GM12892 (cell line): Measurements from ENCODE around the gene MAGEA9.
"Not testable (repeated sequence)": the region's sequence is repeated elsewhere in the genome, so short reads cannot be mapped to it uniquely, and the experiment has no call there.

Source experiments
- DNase-seq: peaks from one replicate; pipeline ENCODE4 v3.0.0; 2011; ENCODE audit not compliant: insufficient read length
- FAIRE-seq: peaks from 2 replicates; lab custom pipeline; 2011; peaks lifted over from hg19 to GRCh38; lab: Jason Lieb, UNC
- POLR2A ChIP-seq: IDR thresholded peaks from 2 replicates; pipeline ENCODE4 v1.6.1; 2011; ENCODE audit warnings: low read depth, low read length, control low read depth
- POLR2AphosphoS5 ChIP-seq: IDR thresholded peaks from 2 replicates; pipeline ENCODE4 v1.6.1; 2011; ENCODE audit warnings: low read depth, low read length, control low read depth
- TAF1 ChIP-seq: IDR thresholded peaks from 2 replicates; pipeline ENCODE4 v1.6.1; 2011; ENCODE audit warnings: low read depth, mild to moderate bottlenecking, control low read depth, low read length, borderline replicate concordance

Gene MAGEA9

GRCh38 chrX:149799095-149799714 lies 17.5 kb downstream of the MAGEA9 start:
- no peak for DNase-seq
- FAIRE-seq = peak; percentile 9
- TF ChIP-seq POLR2A = no peak
- no peak for TF ChIP-seq POLR2AphosphoS5
- TF ChIP-seq TAF1 = no peak

DNA sequence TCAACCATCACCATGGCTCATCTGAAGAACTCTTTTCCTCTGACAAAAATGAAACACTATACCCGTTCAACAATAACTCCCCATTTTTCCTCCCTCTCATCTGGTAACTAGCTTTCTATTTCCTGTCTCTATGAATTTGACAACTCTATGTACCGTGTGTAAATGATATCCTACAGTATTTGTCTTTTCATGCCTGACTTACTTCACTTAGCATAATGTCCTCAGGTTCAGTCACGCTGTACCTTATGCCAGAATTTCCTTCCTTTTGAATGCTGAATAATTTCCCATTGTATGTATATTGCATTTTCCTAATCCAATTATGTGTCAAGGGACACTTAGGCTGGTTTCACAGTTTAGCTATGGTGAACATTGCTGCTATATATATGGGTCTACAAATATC lies 18.2 kb downstream of the MAGEA9 start:
- TF ChIP-seq TAF1 (no peak), POLR2AphosphoS5 (no peak), POLR2A (no peak)
- DNase-seq (no peak), FAIRE-seq (no peak)

DNA sequence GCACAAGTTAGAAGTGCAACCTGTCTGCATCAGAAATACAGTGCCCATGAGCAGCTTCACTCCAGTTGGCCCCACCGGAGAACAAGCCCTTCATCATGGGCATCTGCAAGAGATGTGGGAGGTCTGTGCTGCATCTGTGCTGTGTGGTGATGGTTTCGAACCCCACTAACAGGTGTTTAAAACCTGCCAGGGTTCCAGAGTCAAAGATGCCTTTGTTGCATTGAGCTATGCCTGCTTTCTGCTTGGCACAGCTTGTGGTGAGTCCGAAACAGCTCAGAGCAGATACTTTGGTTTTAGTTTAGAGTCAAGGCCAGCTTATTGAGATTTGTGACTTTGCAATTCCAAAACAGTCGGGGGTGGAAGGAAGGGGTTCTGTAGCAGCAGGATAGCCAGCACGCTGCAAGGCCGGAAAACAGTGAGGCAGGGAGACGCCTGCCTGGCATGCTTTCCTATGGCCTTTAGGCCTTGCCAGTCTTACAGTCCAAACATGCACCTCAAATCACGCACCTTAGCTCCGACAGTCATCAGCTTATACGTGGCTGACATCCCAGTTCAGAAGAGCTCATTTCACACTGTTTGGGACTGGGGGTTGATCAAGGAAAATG lies 21.8 kb downstream of the MAGEA9 start:
- TF ChIP-seq POLR2AphosphoS5 (no peak), POLR2A (no peak), TAF1 (no peak)
- FAIRE-seq (no peak), DNase-seq (no peak)

GRCh38 chrX:149804102-149804501 lies 22.4 kb downstream of the MAGEA9 start:
- TF ChIP-seq POLR2AphosphoS5 (no peak), TAF1 (no peak), POLR2A (no peak)

DNA sequence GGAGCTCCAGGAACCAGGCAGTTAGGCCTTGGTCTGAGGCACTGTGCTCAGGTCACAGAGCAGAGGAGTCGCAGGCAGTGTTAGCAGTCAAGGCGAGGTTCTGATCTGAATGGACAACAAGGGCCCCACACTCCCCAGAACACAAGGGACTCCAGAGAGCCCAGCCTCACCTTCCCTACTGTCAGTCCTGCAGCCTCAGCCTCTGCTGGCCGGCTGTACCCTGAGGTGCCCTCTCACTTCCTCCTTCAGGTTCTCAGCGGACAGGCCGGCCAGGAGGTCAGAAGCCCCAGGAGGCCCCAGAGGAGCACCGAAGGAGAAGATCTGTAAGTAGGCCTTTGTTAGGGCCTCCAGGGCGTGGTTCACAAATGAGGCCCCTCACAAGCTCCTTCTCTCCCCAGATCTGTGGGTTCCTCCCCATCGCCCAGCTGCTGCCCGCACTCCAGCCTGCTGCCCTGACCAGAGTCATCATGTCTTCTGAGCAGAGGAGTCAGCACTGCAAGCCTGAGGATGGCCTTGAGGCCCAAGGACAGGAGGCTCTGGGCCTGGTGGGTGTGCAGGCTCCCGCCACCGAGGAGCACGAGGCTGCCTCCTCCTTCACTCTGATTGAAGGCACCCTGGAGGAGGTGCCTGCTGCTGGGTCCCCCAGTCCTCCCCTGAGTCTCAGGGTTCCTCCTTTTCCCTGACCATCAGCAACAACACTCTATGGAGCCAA lies 26.2 kb downstream of the MAGEA9 start:
- DNase-seq (no peak), FAIRE-seq (no peak)
- TF ChIP-seq POLR2A (no peak), TAF1 (no peak)

More at GRCh38 chrX:149804102-149804501, 22.4 kb downstream of the MAGEA9 start:
- no peak for FAIRE-seq
- DNase-seq = no peak

- DNase-seq = no peak
- no peak for FAIRE-seq
- TF ChIP-seq TAF1 = no peak
- TF ChIP-seq POLR2A = no peak
- no peak for TF ChIP-seq POLR2AphosphoS5
Measured at GRCh38 chrX:149818652-149819051, 36.9 kb downstream of the MAGEA9 start.

- FAIRE-seq (no peak), DNase-seq (no peak)
- no peak for TF ChIP-seq POLR2AphosphoS5
- TF ChIP-seq POLR2A = no peak
- no peak for TF ChIP-seq TAF1
Measured at GRCh38 chrX:149819371-149819770, 37.6 kb downstream of the MAGEA9 start.

DNA sequence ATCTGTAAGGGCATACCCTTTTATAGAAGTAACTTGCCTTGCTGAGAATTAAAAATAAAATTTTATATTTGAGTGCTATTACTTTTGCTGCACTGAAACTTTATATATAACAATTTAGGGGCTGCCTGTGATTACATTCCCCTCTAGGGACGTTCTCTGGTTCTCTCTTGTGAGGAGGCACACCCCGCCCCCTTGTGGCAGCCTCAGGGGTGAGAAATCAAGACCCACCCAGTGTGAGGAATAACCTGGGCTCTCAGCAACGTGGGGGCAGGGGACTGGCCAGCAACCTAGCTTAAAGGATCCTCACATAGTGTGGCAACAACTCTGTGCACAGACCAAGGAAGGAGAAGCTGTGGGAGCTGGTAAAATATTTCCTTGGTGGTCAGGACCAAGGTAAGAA lies 43.7 kb downstream of the MAGEA9 start:
- DNase-seq (no peak), FAIRE-seq (no peak)
- TF ChIP-seq POLR2A (no peak), POLR2AphosphoS5 (no peak), TAF1 (no peak)

DNA sequence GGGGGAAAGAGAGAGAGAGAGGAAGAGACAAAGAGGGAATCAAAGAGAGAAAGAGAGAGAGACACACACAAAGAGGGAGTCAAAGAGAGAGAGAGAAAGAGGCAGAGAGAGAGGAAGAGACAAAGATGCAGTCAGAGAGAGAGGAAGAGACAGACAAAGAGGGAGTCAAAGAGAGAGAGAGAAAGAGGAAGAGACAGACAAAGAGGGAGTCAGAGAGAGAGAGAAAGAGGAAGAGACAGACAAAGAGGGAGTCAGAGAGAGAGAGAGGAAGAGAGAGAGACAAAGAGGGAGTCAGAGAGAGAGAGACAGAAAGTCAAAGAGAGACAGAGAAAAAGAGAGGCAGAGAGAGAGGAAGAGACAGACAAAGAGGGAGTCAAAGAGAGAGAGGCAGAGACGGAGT lies 45.5 kb downstream of the MAGEA9 start:
- TF ChIP-seq POLR2A (no peak), POLR2AphosphoS5 (no peak)
- DNase-seq = no peak
- FAIRE-seq = no peak

DNA sequence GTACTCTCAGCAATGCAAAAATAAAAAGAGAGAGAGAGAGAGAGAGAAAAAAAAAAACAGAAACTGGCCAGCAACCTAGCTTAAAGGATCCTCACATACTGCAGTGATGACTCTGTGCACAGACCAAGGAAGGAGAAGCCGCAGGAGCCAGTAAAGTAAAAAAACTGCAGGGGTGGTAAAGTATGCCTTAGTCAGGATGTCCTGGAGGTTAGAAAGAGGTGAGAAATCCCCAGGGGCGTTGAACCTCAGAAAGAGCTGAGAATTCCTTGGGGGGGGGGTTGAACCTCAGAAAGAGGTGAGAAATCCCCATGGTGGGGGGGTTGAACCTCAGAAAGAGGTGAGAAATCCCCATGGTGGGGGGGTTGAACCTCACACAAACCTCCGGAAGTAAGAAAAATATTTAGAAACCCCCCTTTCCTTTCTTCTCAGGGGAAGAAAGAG lies 48.0 kb downstream of the MAGEA9 start:
- TF ChIP-seq TAF1 = no peak
- no peak for TF ChIP-seq POLR2AphosphoS5
- TF ChIP-seq POLR2A = no peak
- no peak for FAIRE-seq
- no peak for DNase-seq

DNA sequence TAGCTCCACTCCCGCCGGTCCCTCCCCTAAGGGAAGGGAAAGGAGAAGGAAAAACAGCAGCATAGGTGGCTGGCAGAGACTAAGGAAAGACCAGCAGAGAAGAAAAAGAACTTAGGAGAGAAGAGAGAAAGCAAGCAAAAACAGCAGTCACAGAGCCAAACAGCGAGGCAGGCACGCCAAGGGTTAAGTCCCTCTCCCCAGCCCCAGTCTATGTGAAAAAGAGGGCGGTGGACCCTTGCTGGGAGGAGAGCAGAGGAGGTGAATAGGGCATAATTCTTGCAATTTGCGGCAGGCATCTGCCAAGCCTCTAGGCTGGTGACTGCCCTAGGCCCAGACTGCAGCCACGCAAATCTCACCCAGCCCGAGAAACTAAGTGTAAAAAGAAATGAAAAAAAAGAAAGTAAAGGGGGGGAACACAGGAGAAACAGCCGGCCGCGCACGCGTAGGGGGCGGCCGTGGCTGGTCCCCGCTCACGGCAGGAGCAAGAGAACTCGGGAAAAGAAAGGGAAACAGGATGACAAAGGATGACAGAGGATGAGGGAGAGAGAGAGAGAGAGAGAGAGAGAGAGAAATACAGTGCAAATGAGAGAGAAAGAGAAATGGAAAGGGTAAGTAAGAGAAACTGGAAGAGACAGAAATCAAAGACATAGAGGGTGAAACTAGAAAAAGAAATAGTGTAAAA lies 48.6 kb downstream of the MAGEA9 start:
- TF ChIP-seq POLR2A (no peak), TAF1 (no peak)
- DNase-seq (no peak), FAIRE-seq (no peak)

DNA sequence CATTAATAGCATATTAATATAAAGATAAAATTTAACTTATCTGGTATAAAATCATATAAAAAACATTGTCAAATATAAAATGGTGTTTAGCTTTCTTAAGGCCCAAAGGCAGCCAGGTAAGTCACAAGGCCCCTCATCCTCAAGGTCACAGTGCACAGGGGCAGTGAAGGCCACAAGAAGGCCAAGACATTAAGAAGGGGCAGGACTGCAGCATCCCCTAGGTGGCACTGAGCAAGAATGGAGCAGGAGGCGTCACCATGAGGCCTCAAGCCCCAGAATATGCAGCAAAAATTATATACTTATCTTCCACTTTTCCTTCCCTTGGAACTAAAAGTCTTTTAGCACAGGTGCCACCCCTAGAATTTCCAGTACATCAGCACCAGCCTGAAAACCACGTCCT lies 49.7 kb downstream of the MAGEA9 start:
- DNase-seq (no peak), FAIRE-seq (no peak)
- TF ChIP-seq POLR2A (no peak), POLR2AphosphoS5 (no peak), TAF1 (no peak)

DNA sequence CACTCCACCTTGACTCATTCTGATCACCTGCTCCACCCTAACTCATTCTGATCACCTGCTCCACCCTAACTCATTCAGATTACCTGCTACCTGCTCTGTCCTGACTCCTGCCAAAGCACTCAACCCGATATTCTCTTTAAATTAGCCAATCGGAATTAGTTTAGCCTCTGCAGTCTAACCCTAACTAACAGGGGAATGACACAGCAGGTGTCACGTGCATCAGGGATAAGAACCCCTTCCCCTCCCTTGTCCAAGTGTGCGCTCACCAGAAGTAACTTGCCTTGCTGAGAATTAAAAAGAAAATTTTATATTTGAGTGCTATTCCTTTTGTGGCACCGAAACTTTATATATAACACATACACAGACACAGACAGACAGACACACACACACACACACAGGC lies 55.0 kb downstream of the MAGEA9 start:
- not testable (repeated sequence) for DNase-seq, FAIRE-seq
